ENCODE measurements around the gene FOXE3. TPM values are rescaled to one million over a fixed set of nuclear protein-coding genes. Genes with fewer than 3 reads are reported as not detected.
"Not testable (repeated sequence)": the region's sequence is repeated elsewhere in the genome, so short reads cannot be mapped to it uniquely, and the experiment has no call there.

Gene FOXE3
- total RNA-seq, 2 experiments from 2014 or later = not detected

- Mint-ChIP-seq H3K9me3 (ENCODE audit: low read depth) (no peaks in the 10 kb centered on the region), H3K4me3 (no peak overlapping the region), H3K36me3 (peaks cover 2% of the 10 kb centered on the region), H3K4me1 (peaks cover 4% of the 10 kb centered on the region), H3K27ac (no peak overlapping the region), H3K27me3 (peaks cover 53% of the 10 kb centered on the region)
- no peak for ATAC-seq
- CTCF ChIA-PET = interaction anchor here (0.6 to 3.9 kb wide), 11 partner anchors 8 to 547 kb away, joined by 3 to 39 read pairs (median 4); partner anchors contain the start of genes FOXD2 and TRABD2B
- no peak for DNase-seq
These were observed 33.9 kb downstream of the FOXE3 start for GRCh38 chr1:47449822-47450552.

GRCh38 chr1:47450606-47451005 lies 34.5 kb downstream of the FOXE3 start:
- H3K9me3 Mint-ChIP-seq (ENCODE audit: low read depth) = no peaks in the 10 kb centered on the region
- H3K4me3 Mint-ChIP-seq = no peak overlapping the region
- no peak overlapping the region for H3K27ac Mint-ChIP-seq
- CTCF ChIA-PET = interaction anchor here (0.6 to 3.9 kb wide), 8 partner anchors 9 to 547 kb away, joined by 3 to 39 read pairs (median 4); partner anchors contain the start of genes FOXD2 and TRABD2B
- H3K4me1 Mint-ChIP-seq = no peaks in the 10 kb centered on the region
- DNase-seq (no peak), ATAC-seq (no peak)
- peaks cover 53% of the 10 kb centered on the region for H3K27me3 Mint-ChIP-seq
- peaks cover 2% of the 10 kb centered on the region for H3K36me3 Mint-ChIP-seq

GRCh38 chr1:47452426-47452825 lies 36.3 kb downstream of the FOXE3 start:
- H3K4me3 Mint-ChIP-seq = no peak overlapping the region
- H3K27ac Mint-ChIP-seq = no peak overlapping the region
- peaks cover 53% of the 10 kb centered on the region for H3K27me3 Mint-ChIP-seq
- H3K9me3 Mint-ChIP-seq (ENCODE audit: low read depth) = no peaks in the 10 kb centered on the region
- no peak for DNase-seq
- CTCF ChIA-PET = interaction anchor here (1.2 to 1.5 kb wide), 3 partner anchors 17 to 274 kb away, joined by 3 to 5 read pairs (median 4); no protein-coding TSS in a partner anchor
- ATAC-seq = no peak
- H3K4me1 Mint-ChIP-seq = no peaks in the 10 kb centered on the region
- no peaks in the 10 kb centered on the region for H3K36me3 Mint-ChIP-seq

- ATAC-seq = not testable (repeated sequence)
- CTCF ChIA-PET = interaction anchor here (1.5 to 2.2 kb wide), 2 partner anchors 16 to 18 kb away, joined by 5 to 7 read pairs; partner anchors contain the start of gene FOXD2
These were observed 37.8 kb downstream of the FOXE3 start for GRCh38 chr1:47453910-47454309.

GRCh38 chr1:47456250-47456649 lies 40.2 kb downstream of the FOXE3 start:
- H3K9me3 Mint-ChIP-seq (ENCODE audit: low read depth) = no peaks in the 10 kb centered on the region
- H3K4me3 Mint-ChIP-seq = no peak overlapping the region
- no peak for DNase-seq
- H3K27ac Mint-ChIP-seq = no peak overlapping the region
- H3K4me1 Mint-ChIP-seq = no peaks in the 10 kb centered on the region
- H3K27me3 Mint-ChIP-seq = peaks cover 48% of the 10 kb centered on the region
- ATAC-seq = no peak
- CTCF ChIA-PET = interaction anchor here (0.7 kb wide), 1 partner anchor 20 kb away, joined by 4 read pairs; no protein-coding TSS in a partner anchor
- H3K36me3 Mint-ChIP-seq = no peaks in the 10 kb centered on the region

More at GRCh38 chr1:47453910-47454309, 37.8 kb downstream of the FOXE3 start:
- not testable (repeated sequence) for H3K4me3 Mint-ChIP-seq; DNase-seq; H3K9me3 Mint-ChIP-seq (ENCODE audit: low read depth); H3K36me3 Mint-ChIP-seq; H3K27ac Mint-ChIP-seq; H3K4me1 Mint-ChIP-seq
- H3K27me3 Mint-ChIP-seq = peaks cover 50% of the 10 kb centered on the region

- CTCF ChIA-PET; H3K4me3 Mint-ChIP-seq; H3K4me1 Mint-ChIP-seq; DNase-seq; H3K27ac Mint-ChIP-seq; H3K36me3 Mint-ChIP-seq; H3K9me3 Mint-ChIP-seq (ENCODE audit: low read depth); ATAC-seq: not testable (repeated sequence)
- H3K27me3 Mint-ChIP-seq = peaks cover 51% of the 10 kb centered on the region
These were observed 41.5 kb downstream of the FOXE3 start for GRCh38 chr1:47457547-47457946.

- Mint-ChIP-seq H3K27me3 (peaks cover 49% of the 10 kb centered on the region), H3K27ac (no peak overlapping the region), H3K4me1 (no peaks in the 10 kb centered on the region), H3K9me3 (ENCODE audit: low read depth) (no peaks in the 10 kb centered on the region), H3K4me3 (no peak overlapping the region), H3K36me3 (no peaks in the 10 kb centered on the region)
- no peak for DNase-seq
- CTCF ChIA-PET = interaction anchor here (1.1 kb wide), 1 partner anchor 251 kb away, joined by 3 read pairs; no protein-coding TSS in a partner anchor
- no peak for ATAC-seq
These were observed 43.2 kb downstream of the FOXE3 start for GRCh38 chr1:47459253-47459788.

GRCh38 chr1:47460040-47460439 lies 44.0 kb downstream of the FOXE3 start:
- peaks cover 49% of the 10 kb centered on the region for H3K27me3 Mint-ChIP-seq
- no peak overlapping the region for H3K4me3 Mint-ChIP-seq
- H3K36me3 Mint-ChIP-seq = no peaks in the 10 kb centered on the region
- H3K4me1 Mint-ChIP-seq = no peaks in the 10 kb centered on the region
- no peak for DNase-seq
- H3K27ac Mint-ChIP-seq = no peak overlapping the region
- ATAC-seq = no peak
- no peaks in the 10 kb centered on the region for H3K9me3 Mint-ChIP-seq (ENCODE audit: low read depth)
- CTCF ChIA-PET = interaction anchor here (1.1 to 1.3 kb wide), 2 partner anchors 28 to 250 kb away, joined by 3 to 4 read pairs; no protein-coding TSS in a partner anchor

- H3K36me3 Mint-ChIP-seq = no peaks in the 10 kb centered on the region
- CTCF ChIA-PET = interaction anchor here (1.1 to 1.3 kb wide), 2 partner anchors 28 to 250 kb away, joined by 3 to 4 read pairs; no protein-coding TSS in a partner anchor
- ATAC-seq = no peak
These were observed 44.4 kb downstream of the FOXE3 start for GRCh38 chr1:47460456-47460855.

GRCh38 chr1:47465605-47466004 lies 49.5 kb downstream of the FOXE3 start:
- Mint-ChIP-seq H3K36me3 (no peaks in the 10 kb centered on the region), H3K4me1 (no peaks in the 10 kb centered on the region), H3K4me3 (no peak overlapping the region), H3K27me3 (peaks cover 24% of the 10 kb centered on the region), H3K27ac (no peak overlapping the region), H3K9me3 (ENCODE audit: low read depth) (no peaks in the 10 kb centered on the region)
- CTCF ChIA-PET = interaction anchor here (1.0 kb wide), 1 partner anchor 28 kb away, joined by 3 read pairs; the partner anchor contains the start of gene FOXD2
- ATAC-seq = no peak
- no peak for DNase-seq

More at GRCh38 chr1:47460456-47460855, 44.4 kb downstream of the FOXE3 start:
- H3K4me3 Mint-ChIP-seq = no peak overlapping the region
- no peak for DNase-seq
- peaks cover 49% of the 10 kb centered on the region for H3K27me3 Mint-ChIP-seq
- no peaks in the 10 kb centered on the region for H3K9me3 Mint-ChIP-seq (ENCODE audit: low read depth)
- H3K4me1 Mint-ChIP-seq = no peaks in the 10 kb centered on the region
- H3K27ac Mint-ChIP-seq = no peak overlapping the region

Other genes with a start within 250 kb of the FOXE3 start
- gene PDZK1IP1, start 226.2 kb upstream of the FOXE3 start, total RNA-seq = not detected
- not detected for gene TAL1, start 184.1 kb upstream of the FOXE3 start, total RNA-seq
- gene STIL, start 102.1 kb upstream of the FOXE3 start, total RNA-seq = 10 to 100 TPM; 38.6 to 51.3 TPM
- 10 to 100 TPM; 77.5 to 94.4 TPM for gene CMPK1, start 82.5 kb upstream of the FOXE3 start, total RNA-seq
- gene FOXD2, start 21.8 kb downstream of the FOXE3 start, total RNA-seq = under 1 TPM; 0.23 to 0.53 TPM

Data from activated CD8-positive, alpha-beta memory T cell treated with anti-CD3 and anti-CD28 coated beads, Interleukin-2, amount 10 ng/mL, durations not matched to agents 7 days and 5 days (primary cell).